Activated CD8-positive, alpha-beta memory T cell treated with anti-CD3 and anti-CD28 coated beads, Interleukin-2, amount 50 U/mL, for 48 hours (primary cell): ENCODE results near the gene UHMK1.

Experiments used
- DNase-seq: peaks from one replicate; pipeline ENCODE4 v3.0.0-alpha.2; 2020

UHMK1 gene

GRCh38 chr1:162530988-162531319 lies 33.3 kb downstream of the UHMK1 start:
- DNase-seq = no peak

GRCh38 chr1:162535501-162535900 lies 37.9 kb downstream of the UHMK1 start:
- no peak for DNase-seq

- DNase-seq = no peak
These were observed 38.9 kb downstream of the UHMK1 start for GRCh38 chr1:162536511-162536910.

GRCh38 chr1:162537216-162537615 lies 39.6 kb downstream of the UHMK1 start:
- DNase-seq = no peak

- no peak for DNase-seq
These were observed 41.3 kb downstream of the UHMK1 start for GRCh38 chr1:162538815-162539431.

- DNase-seq = no peak
These were observed 44.1 kb downstream of the UHMK1 start for GRCh38 chr1:162541619-162542141.

- no peak for DNase-seq
These were observed 45.6 kb downstream of the UHMK1 start for GRCh38 chr1:162543228-162543627.

- no peak for DNase-seq
These were observed 50.6 kb downstream of the UHMK1 start for GRCh38 chr1:162548170-162548569.

- DNase-seq = no peak
These were observed 51.4 kb downstream of the UHMK1 start for GRCh38 chr1:162549001-162549400.

GRCh38 chr1:162550925-162551324 lies 53.3 kb downstream of the UHMK1 start:
- DNase-seq = no peak

- no peak for DNase-seq
These were observed 54.5 kb downstream of the UHMK1 start for GRCh38 chr1:162551969-162552683.

GRCh38 chr1:162552684-162553252 lies 55.1 kb downstream of the UHMK1 start:
- DNase-seq = no peak

GRCh38 chr1:162554258-162554657 lies 56.6 kb downstream of the UHMK1 start:
- no peak for DNase-seq

- DNase-seq = no peak
These were observed 59.9 kb downstream of the UHMK1 start for GRCh38 chr1:162557536-162557935.

- no peak for DNase-seq
These were observed 62.9 kb downstream of the UHMK1 start for GRCh38 chr1:162560303-162561036.

GRCh38 chr1:162561037-162561615 lies 63.5 kb downstream of the UHMK1 start:
- DNase-seq = peak; percentile 98

- peak; percentile 63 for DNase-seq
These were observed 64.2 kb downstream of the UHMK1 start, which contains the start of gene UAP1 for GRCh38 chr1:162561616-162562469. UAP1 (plus strand) TSS chr1:162561722; CDS start chr1:162566069, 4,347 bp downstream.

- no peak for DNase-seq
These were observed 64.8 kb downstream of the UHMK1 start for GRCh38 chr1:162562470-162562828.

- DNase-seq = no peak
These were observed 67.2 kb downstream of the UHMK1 start for GRCh38 chr1:162564762-162565218.

- DNase-seq = no peak
These were observed 67.8 kb downstream of the UHMK1 start for GRCh38 chr1:162565460-162565859.

- DNase-seq = no peak
These were observed 69.3 kb downstream of the UHMK1 start for GRCh38 chr1:162566870-162567269.

GRCh38 chr1:162568802-162569201 lies 71.2 kb downstream of the UHMK1 start:
- no peak for DNase-seq
